Measurements from ENCODE around the gene TNFRSF6B.

TNFRSF6B gene

DNA sequence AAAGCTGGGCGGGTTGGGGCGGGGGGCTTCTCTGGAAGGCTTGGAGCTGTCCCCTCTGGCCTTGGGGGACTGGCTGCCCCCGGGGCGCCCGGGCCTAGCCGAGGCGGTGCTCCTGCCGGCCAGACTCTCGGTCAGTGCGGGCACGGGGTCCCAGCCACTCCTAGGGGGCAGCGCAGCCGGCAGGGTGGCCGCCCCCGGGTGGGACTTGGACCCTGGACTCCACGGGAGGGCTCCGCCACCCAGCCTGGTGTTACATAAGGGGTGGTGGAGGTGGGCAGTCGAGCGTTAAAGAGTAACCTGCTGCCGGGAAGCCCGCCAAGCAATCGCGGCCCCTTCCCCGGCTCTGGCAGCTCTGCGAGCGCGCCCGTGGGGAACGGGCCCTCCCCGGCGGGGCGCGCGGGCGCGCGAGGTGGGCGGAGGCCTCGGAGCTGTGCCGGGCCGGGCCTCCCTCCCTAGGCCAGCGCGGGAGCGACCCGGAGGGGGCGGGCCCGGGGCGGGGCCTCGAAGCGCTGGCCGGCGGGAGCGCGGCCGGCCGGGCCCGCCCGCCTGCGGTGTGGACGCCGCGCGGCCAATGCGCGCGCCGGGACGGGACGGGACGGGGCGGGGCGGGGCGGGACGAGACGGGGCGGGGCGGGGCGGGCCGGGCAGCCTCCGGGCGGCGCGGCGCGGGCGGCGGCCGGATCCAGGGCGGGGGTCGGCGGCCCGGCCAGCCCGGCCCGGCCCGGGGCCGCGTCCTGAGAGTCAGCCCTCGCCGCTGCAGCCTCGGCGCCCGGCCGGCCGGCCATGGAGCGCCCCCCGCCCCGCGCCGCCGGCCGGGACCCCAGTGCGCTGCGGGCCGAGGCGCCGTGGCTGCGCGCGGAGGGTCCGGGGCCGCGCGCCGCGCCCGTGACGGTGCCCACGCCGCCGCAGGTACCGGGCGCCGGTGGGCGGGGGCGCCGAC, 42.9 kb downstream of the TNFRSF6B start, which contains the start of gene SLC2A4RG:
TSS of gene SLC2A4RG (plus strand) at position 647 of the 940 bp plus-strand sequence. CDS start at position 784, 137 bp downstream.
- H3K9me3 ChIP-seq (ENCODE audit: control insufficient read depth, low read length): no peaks in the 10 kb centered on the region
- H3K36me3 ChIP-seq (ENCODE audit: control insufficient read depth, insufficient read depth, low read length): peaks cover 39% of the 10 kb centered on the region
- H3K27ac ChIP-seq (ENCODE audit: insufficient read depth, low read length, poor library complexity, severe bottlenecking): peak within 1 kb of the TSS; percentile 67
- H3K4me3 ChIP-seq (ENCODE audit: insufficient read depth, low read depth, low read length, poor library complexity, severe bottlenecking): peak within 1 kb of the TSS; percentile 70
- DNase-seq: peak; percentile 53 to 68 (median 58)
- H3K4me1 ChIP-seq (ENCODE audit: control insufficient read depth, insufficient read depth, low read length, poor library complexity, severe bottlenecking): peaks cover 27% of the 10 kb centered on the region
- H3K27me3 ChIP-seq (replicated peaks; ENCODE audit: control insufficient read depth, insufficient read depth, low read length, poor library complexity, severe bottlenecking): no peaks in the 10 kb centered on the region

DNA sequence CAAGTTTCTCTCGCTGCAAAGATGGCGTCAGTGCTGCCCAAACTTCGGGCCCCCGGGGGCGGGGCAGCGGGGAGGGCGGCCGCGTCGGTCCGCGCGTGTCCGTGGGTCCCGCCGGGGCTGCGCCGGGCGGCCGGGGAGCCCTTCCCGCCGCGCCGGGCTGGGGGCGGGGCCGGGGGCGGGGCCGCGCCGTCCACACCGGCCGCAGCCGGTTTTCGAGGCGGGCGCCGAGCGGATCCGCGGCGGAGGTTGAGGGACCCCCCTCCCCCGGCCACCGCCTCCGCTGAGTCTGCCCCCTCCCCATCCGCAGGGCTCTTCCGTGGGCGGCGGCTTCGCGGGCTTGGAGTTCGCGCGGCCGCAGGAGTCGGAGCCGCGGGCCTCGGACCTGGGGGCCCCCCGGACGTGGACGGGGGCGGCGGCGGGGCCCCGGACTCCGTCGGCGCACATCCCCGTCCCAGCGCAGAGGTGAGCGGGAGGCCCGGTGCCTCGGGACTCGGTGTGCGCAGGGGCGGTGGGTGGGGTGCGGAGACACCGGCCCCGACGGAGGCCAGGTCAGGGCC, 43.7 kb downstream of the TNFRSF6B start:
- Histone ChIP-seq H3K9me3 (ENCODE audit: control insufficient read depth, low read length) (no peaks in the 10 kb centered on the region), H3K27me3 (replicated peaks; ENCODE audit: control insufficient read depth, insufficient read depth, low read length, poor library complexity, severe bottlenecking) (no peaks in the 10 kb centered on the region), H3K4me1 (ENCODE audit: control insufficient read depth, insufficient read depth, low read length, poor library complexity, severe bottlenecking) (peaks cover 27% of the 10 kb centered on the region), H3K36me3 (ENCODE audit: control insufficient read depth, insufficient read depth, low read length) (peaks cover 31% of the 10 kb centered on the region), H3K27ac (ENCODE audit: insufficient read depth, low read length, poor library complexity, severe bottlenecking) (peak overlapping the region; percentile 67), H3K4me3 (ENCODE audit: insufficient read depth, low read depth, low read length, poor library complexity, severe bottlenecking) (peak overlapping the region; percentile 66)
- DNase-seq: peak; percentile 45 to 64 (median 52)

DNA sequence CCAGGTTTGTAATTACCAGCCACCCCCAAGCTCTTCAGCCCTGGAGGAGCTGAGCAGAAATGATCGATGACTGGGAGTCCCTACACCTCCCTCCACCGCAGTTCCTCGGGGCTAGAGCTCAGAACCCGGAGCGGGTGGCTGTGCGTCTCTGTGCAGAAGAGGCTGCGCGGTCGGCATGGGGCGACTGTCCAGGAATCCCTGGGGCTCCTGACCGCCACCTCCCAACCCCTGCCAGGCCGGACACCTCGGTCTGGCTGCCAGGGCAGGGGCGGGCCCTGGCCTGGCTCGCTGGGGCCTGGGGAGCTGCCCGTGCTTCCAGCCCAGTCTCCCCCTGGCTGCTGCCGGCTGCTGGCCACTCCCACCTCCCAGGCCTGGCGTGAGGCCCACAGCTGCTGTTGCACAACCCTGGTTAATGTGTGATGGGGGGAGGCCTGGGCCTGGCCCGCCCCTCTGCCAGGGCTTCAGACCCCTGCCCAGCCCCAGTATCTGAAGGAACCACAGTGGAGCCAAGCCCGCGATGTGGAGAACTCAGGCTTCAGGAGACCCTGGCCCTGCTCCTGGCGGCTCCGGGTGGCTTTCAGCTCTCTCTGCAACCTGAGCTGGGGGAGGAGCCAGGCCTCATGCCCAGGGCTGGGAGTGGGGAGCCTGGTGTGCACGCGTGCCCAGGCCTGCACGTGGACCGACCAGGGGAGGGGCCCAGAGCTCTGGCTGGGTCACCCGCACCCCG, 44.3 kb downstream of the TNFRSF6B start:
- Histone ChIP-seq H3K4me3 (ENCODE audit: insufficient read depth, low read depth, low read length, poor library complexity, severe bottlenecking) (peak overlapping the region; percentile 66), H3K4me1 (ENCODE audit: control insufficient read depth, insufficient read depth, low read length, poor library complexity, severe bottlenecking) (peaks cover 26% of the 10 kb centered on the region), H3K27me3 (replicated peaks; ENCODE audit: control insufficient read depth, insufficient read depth, low read length, poor library complexity, severe bottlenecking) (no peaks in the 10 kb centered on the region), H3K9me3 (ENCODE audit: control insufficient read depth, low read length) (no peaks in the 10 kb centered on the region), H3K27ac (ENCODE audit: insufficient read depth, low read length, poor library complexity, severe bottlenecking) (peak overlapping the region; percentile 67), H3K36me3 (ENCODE audit: control insufficient read depth, insufficient read depth, low read length) (peaks cover 25% of the 10 kb centered on the region)
- no peak for DNase-seq

DNA sequence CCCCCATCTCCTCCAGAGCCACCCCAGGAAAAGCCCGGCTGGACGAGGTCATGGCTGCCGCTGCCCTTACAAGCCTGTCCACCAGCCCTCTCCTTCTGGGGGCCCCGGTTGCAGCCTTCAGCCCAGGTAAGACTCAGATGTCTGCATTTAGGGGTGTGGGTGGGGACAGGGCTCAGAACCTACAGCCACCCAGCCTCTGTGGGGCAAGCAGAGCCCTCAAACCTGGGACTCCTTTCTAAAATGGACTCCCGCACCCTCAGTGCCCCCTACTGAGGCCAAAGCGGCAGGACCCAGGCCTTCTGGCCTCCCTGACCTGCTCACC, 44.9 kb downstream of the TNFRSF6B start:
- H3K9me3 ChIP-seq (ENCODE audit: control insufficient read depth, low read length): no peaks in the 10 kb centered on the region
- DNase-seq: no peak
- H3K36me3 ChIP-seq (ENCODE audit: control insufficient read depth, insufficient read depth, low read length): peaks cover 25% of the 10 kb centered on the region
- peak overlapping the region; percentile 67 for H3K27ac ChIP-seq (ENCODE audit: insufficient read depth, low read length, poor library complexity, severe bottlenecking)
- H3K27me3 ChIP-seq (replicated peaks; ENCODE audit: control insufficient read depth, insufficient read depth, low read length, poor library complexity, severe bottlenecking): no peaks in the 10 kb centered on the region
- peaks cover 21% of the 10 kb centered on the region for H3K4me1 ChIP-seq (ENCODE audit: control insufficient read depth, insufficient read depth, low read length, poor library complexity, severe bottlenecking)
- H3K4me3 ChIP-seq (ENCODE audit: insufficient read depth, low read depth, low read length, poor library complexity, severe bottlenecking): peak overlapping the region; percentile 66

DNA sequence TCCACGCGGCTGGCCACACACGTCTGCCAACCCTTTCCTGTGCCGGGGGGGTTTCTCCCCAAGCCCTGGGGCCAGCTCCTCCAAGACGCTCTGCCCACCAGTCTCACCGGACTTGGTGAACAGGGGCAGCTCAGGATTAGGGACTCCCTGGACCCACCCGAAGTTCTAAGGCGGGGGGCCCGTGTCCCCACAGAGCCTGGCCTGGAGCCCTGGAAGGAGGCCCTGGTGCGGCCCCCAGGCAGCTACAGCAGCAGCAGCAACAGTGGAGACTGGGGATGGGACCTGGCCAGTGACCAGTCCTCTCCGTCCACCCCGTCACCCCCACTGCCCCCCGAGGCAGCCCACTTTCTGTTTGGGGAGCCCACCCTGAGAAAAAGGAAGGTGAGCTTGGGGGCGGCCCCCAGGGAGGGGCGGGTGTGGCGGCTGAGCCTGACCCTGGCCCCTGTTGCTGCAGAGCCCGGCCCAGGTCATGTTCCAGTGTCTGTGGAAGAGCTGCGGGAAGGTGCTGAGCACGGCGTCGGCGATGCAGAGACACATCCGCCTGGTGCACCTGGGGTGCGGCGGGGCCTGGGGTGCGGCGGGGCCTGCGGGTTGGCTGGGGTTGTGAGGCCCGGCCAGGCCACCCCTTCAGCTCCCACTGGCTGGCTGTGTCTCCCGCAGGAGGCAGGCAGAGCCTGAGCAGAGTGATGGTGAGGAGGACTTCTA, 45.4 kb downstream of the TNFRSF6B start:
- peak overlapping the region; percentile 67 for H3K27ac ChIP-seq (ENCODE audit: insufficient read depth, low read length, poor library complexity, severe bottlenecking)
- no peak overlapping the region for H3K4me3 ChIP-seq (ENCODE audit: insufficient read depth, low read depth, low read length, poor library complexity, severe bottlenecking)

DNA sequence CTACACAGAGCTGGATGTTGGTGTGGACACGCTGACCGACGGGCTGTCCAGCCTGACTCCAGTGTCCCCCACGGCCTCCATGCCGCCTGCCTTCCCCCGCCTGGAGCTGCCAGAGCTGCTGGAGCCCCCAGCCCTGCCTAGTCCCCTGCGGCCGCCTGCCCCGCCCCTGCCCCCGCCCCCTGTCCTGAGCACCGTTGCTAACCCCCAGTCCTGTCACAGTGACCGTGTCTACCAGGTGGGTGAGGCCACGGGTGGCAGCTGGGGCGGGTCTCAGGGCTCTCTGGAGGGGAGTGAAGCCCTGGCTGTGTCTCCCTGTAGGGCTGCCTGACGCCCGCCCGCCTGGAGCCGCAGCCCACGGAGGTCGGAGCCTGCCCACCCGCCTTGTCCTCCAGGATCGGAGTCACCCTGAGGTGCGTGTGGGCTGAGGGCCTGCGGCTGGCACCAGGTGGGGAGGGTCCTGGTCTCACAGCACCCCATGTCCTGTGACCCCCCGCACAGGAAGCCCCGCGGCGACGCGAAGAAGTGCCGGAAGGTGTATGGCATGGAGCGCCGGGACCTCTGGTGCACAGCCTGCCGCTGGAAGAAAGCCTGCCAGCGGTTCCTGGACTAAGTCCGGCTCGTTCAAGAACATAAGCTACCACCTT, 46.1 kb downstream of the TNFRSF6B start:
- H3K4me1 ChIP-seq (ENCODE audit: control insufficient read depth, insufficient read depth, low read length, poor library complexity, severe bottlenecking): peaks cover 21% of the 10 kb centered on the region
- DNase-seq: no peak
- peaks cover 25% of the 10 kb centered on the region for H3K36me3 ChIP-seq (ENCODE audit: control insufficient read depth, insufficient read depth, low read length)
- H3K9me3 ChIP-seq (ENCODE audit: control insufficient read depth, low read length): no peaks in the 10 kb centered on the region
- no peak overlapping the region for H3K4me3 ChIP-seq (ENCODE audit: insufficient read depth, low read depth, low read length, poor library complexity, severe bottlenecking)
- H3K27me3 ChIP-seq (replicated peaks; ENCODE audit: control insufficient read depth, insufficient read depth, low read length, poor library complexity, severe bottlenecking): no peaks in the 10 kb centered on the region
- H3K27ac ChIP-seq (ENCODE audit: insufficient read depth, low read length, poor library complexity, severe bottlenecking): no peak overlapping the region

More for the DNA sequence above, 45.4 kb downstream of the TNFRSF6B start:
- DNase-seq: no peak
- peaks cover 25% of the 10 kb centered on the region for H3K36me3 ChIP-seq (ENCODE audit: control insufficient read depth, insufficient read depth, low read length)
- no peaks in the 10 kb centered on the region for H3K27me3 ChIP-seq (replicated peaks; ENCODE audit: control insufficient read depth, insufficient read depth, low read length, poor library complexity, severe bottlenecking)
- peaks cover 21% of the 10 kb centered on the region for H3K4me1 ChIP-seq (ENCODE audit: control insufficient read depth, insufficient read depth, low read length, poor library complexity, severe bottlenecking)
- H3K9me3 ChIP-seq (ENCODE audit: control insufficient read depth, low read length): no peaks in the 10 kb centered on the region

DNA sequence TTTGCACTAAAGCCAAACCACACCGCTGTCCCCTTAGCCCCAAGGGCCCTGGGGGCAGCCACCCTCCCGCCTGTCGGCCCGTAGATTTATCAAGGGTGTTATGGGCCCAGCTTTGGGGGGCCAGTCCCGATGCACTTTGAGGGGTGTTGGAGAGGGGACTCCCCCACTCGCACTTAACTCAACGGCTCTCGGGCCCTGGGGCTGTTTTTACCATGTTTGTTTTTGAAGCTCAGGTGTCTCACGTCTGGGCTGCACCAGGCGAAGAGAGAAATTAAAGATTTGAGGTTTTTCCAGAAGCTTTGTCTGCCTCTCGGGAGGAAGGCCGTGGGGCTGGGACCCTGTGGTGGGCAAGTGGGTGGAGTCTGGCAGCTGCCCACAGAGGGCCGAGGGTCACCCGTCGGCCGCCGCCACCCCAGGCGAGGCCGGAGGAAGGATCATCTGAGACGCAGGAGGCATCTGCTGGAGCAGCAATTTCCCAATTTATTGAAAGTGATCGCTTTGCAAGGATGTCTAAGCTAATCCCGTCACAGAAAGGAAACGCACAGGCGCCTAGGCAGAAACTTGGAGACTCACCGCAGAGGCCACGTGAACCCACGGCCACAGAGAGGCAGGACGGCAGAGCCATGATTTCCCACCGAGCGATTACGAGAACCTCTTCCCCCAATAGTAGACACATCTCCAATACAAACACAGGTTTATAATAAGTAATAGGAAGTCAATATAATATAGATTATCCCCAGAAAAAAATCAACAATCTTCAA, 46.9 kb downstream of the TNFRSF6B start:
- H3K27ac ChIP-seq (ENCODE audit: insufficient read depth, low read length, poor library complexity, severe bottlenecking): no peak overlapping the region
- peaks cover 18% of the 10 kb centered on the region for H3K4me1 ChIP-seq (ENCODE audit: control insufficient read depth, insufficient read depth, low read length, poor library complexity, severe bottlenecking)
- H3K36me3 ChIP-seq (ENCODE audit: control insufficient read depth, insufficient read depth, low read length): peaks cover 25% of the 10 kb centered on the region
- H3K27me3 ChIP-seq (replicated peaks; ENCODE audit: control insufficient read depth, insufficient read depth, low read length, poor library complexity, severe bottlenecking): no peaks in the 10 kb centered on the region
- H3K9me3 ChIP-seq (ENCODE audit: control insufficient read depth, low read length): no peaks in the 10 kb centered on the region
- no peak for DNase-seq
- H3K4me3 ChIP-seq (ENCODE audit: insufficient read depth, low read depth, low read length, poor library complexity, severe bottlenecking): no peak overlapping the region

DNA sequence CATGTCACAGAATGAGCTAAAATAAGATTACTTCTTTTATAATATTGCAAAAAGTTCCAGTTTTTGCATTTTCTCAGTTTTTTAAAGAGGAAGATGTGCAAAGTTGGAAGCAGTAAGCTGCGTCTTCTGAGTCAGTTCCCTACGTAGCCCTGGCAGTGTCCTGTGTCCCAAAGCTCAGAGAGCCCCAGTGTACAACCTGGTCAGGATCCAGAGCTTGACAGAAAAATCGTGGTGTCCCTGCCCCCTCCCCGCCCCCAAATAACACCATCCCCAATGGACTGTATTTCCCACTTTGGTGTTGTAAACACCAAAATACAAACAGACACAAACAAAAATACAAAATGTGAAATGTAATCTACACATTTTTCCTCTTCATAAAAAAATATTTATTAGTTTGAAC, 47.7 kb downstream of the TNFRSF6B start:
- H3K27me3 ChIP-seq (replicated peaks; ENCODE audit: control insufficient read depth, insufficient read depth, low read length, poor library complexity, severe bottlenecking): no peaks in the 10 kb centered on the region
- H3K4me1 ChIP-seq (ENCODE audit: control insufficient read depth, insufficient read depth, low read length, poor library complexity, severe bottlenecking): peaks cover 10% of the 10 kb centered on the region
- DNase-seq: no peak
- no peak overlapping the region for H3K4me3 ChIP-seq (ENCODE audit: insufficient read depth, low read depth, low read length, poor library complexity, severe bottlenecking)
- H3K36me3 ChIP-seq (ENCODE audit: control insufficient read depth, insufficient read depth, low read length): peaks cover 25% of the 10 kb centered on the region
- no peaks in the 10 kb centered on the region for H3K9me3 ChIP-seq (ENCODE audit: control insufficient read depth, low read length)
- no peak overlapping the region for H3K27ac ChIP-seq (ENCODE audit: insufficient read depth, low read length, poor library complexity, severe bottlenecking)

Measured in effector memory CD4-positive, alpha-beta T cell (primary cell).